Rectal smooth muscle tissue (tissue), 1 donor: ENCODE measurements around the gene ZNF492.
"Not testable (repeated sequence)": the region's sequence is repeated elsewhere in the genome, so short reads cannot be mapped to it uniquely, and the experiment has no call there.

Source experiments
- H3K27ac ChIP-seq: one replicate; pipeline ENCODE4 v1.7.0; 2013; ENCODE audit warnings: low read depth, low read length, inconsistent platforms
- H3K27me3 ChIP-seq: one replicate; pipeline ENCODE4 v1.7.0; 2013; ENCODE audit warnings: low read length; ENCODE audit not compliant: control insufficient read depth, insufficient read depth
- H3K36me3 ChIP-seq: one replicate; pipeline ENCODE4 v1.7.0; 2013; ENCODE audit warnings: low read length; ENCODE audit not compliant: control insufficient read depth, insufficient read depth
- H3K4me1 ChIP-seq: one replicate; pipeline ENCODE4 v1.7.0; 2013; ENCODE audit warnings: low read length; ENCODE audit not compliant: control insufficient read depth, insufficient read depth
- H3K4me3 ChIP-seq: one replicate; pipeline ENCODE4 v1.7.0; 2013; ENCODE audit warnings: low read length
- H3K9ac ChIP-seq: one replicate; pipeline ENCODE4 v1.7.0; 2013; ENCODE audit warnings: low read length

Gene ZNF492

DNA sequence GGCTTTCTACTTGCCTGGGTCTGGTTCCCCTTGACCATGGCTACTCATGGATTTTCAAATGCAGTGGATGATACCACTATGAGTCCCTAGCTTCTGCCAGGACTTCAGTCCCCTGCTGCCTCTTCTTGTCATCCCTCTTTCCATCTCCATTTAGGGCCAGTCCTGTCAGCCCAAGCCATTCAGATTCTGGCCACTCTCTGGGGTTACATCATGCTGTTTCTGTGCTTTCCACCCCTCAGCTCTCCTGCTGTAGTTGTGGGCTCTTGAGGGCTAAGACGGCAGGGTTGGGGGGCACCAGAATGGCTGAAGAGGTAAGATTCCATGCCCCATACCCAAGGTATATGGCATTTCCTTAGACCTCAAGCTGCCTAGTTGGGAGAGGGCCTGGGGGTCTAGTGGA, 13.2 kb upstream of the ZNF492 start:
- Histone ChIP-seq H3K4me3 (no peak overlapping the region), H3K9ac (no peak overlapping the region), H3K4me1 (no peaks in the 10 kb centered on the region), H3K36me3 (no peaks in the 10 kb centered on the region), H3K27ac (no peak overlapping the region), H3K27me3 (no peaks in the 10 kb centered on the region)

DNA sequence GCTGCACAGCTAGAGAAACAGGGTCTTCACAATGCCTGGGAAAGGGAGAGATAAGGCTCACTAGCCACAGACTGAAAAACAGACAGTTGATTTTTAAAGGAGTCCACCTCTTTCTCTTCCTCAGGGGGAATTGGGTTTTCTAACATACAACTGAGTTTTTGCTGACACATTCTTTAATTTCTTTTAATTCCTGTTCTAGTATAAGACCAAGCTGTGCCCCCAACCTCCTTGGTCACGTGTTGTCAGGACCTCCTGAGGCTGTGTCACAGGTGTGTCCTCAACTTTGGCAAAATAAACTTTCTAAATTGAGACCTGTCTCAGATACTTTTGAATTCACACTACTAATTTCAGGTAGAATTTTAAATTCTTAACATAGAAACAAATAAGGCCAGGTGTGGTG, 12.1 kb upstream of the ZNF492 start:
- Histone ChIP-seq H3K27ac (no peak overlapping the region), H3K4me3 (no peak overlapping the region), H3K27me3 (no peaks in the 10 kb centered on the region), H3K9ac (no peak overlapping the region), H3K36me3 (no peaks in the 10 kb centered on the region), H3K4me1 (no peaks in the 10 kb centered on the region)

DNA sequence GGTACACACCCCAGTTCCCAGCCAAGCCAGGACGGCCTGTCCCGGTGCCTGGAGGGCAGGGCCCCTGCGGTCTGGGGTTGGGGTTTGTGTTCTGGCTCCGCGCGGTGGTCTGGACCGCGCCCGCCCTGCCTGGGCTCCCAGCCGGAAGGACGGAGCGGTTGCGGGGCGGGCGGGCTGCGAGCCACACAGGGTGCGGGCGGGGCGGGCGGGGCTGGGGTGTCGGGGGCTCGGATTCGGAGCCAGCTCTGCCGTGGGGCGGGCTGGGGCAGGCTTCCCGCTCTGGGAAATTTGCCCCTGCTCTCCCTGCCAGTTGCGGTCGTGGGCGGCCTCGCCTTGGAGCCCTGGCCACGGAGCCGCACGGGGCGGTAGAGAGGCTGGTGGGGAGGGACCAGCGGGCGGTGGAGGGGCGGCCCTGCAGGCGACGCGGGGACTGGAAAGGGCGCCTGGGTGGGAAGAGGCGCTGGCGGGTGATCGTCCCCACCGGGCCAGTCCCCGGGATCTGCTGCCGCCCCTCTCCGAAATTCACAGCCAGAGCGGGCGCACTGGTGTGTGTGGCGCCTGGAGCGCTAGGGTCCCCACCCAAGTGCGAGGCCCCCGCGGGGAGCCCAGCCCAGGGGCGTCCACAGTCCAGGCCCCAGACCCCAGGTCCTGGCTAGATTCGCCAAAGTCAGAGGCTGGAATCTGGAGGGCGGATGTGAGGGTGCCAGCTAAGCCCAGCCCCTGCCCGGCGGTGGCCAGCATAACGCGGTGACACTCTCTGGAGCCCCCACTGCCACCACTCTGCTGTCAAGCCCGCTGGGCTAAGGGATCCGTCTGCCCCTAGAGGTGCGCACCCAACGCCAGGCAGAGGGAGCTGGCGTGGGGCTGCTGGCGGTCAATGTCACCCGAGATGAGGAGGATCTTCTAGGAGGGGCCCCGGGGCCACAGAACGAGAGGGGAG, 11.0 kb upstream of the ZNF492 start:
- Histone ChIP-seq H3K9ac (no peak overlapping the region), H3K36me3 (no peaks in the 10 kb centered on the region), H3K4me3 (peak overlapping the region; percentile 21), H3K4me1 (no peaks in the 10 kb centered on the region), H3K27me3 (no peaks in the 10 kb centered on the region), H3K27ac (no peak overlapping the region)

DNA sequence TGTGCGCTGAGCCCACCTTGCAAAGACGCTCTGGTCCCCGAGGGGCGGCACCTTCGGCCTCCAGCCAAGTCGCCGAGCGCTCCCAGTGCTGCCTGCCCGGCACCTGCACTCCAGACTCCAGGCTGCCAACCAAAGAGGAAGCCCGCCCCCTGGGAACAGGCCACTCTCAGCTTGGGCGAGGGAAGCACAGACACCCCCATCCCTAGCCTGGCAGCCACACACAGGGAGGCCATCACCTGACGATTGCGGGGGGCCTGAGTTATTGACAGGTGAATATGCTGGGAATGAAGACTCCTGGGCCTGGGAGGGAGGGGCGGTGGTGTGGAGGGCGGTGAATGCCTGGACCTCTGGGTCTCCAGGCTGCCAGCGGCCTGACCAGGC, 10.3 kb upstream of the ZNF492 start:
- H3K4me1 ChIP-seq, result no peaks in the 10 kb centered on the region
- no peaks in the 10 kb centered on the region for H3K36me3 ChIP-seq
- H3K27ac ChIP-seq, result no peak overlapping the region
- H3K4me3 ChIP-seq, result no peak overlapping the region
- no peak overlapping the region for H3K9ac ChIP-seq
- H3K27me3 ChIP-seq, result no peaks in the 10 kb centered on the region

DNA sequence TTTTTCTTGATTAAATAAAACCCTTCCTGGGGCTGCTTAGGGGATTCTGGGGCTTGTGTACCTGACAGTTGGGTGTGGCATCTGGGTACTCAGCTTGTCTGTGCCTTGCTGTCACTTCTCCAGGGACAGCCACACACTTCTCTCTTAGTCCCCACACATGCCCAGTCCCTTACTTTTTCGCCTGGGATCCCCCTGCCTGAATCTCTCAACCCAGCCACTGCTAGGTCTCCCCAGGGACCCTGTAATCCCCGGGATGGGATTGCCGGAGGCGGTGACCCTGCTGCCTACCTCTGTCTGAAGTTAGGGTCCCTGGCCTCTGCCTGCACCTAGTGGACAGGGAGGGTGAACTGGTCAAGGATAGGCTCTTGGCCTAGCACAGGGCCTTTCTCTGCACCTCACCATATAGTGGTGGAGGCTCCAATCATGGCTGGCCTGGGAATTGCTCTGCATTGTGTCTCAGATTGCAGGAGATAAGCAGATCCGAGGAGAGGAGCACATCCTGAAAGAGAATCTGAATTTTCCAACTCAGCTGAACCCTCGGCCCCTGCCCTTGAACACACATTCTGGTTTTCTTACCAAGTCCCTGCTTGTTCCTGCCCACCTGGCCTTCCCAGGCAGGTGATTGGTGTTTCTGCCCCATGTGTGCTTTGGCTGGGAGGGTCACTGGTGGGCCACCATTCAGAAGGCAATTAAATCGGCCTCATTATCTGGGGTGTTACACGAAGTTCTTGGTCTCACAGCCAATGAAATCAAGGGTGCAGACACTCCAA, 8.7 kb upstream of the ZNF492 start:
- Histone ChIP-seq H3K4me1 (no peaks in the 10 kb centered on the region), H3K27me3 (no peaks in the 10 kb centered on the region), H3K9ac (no peak overlapping the region), H3K27ac (no peak overlapping the region), H3K4me3 (no peak overlapping the region), H3K36me3 (no peaks in the 10 kb centered on the region)

DNA sequence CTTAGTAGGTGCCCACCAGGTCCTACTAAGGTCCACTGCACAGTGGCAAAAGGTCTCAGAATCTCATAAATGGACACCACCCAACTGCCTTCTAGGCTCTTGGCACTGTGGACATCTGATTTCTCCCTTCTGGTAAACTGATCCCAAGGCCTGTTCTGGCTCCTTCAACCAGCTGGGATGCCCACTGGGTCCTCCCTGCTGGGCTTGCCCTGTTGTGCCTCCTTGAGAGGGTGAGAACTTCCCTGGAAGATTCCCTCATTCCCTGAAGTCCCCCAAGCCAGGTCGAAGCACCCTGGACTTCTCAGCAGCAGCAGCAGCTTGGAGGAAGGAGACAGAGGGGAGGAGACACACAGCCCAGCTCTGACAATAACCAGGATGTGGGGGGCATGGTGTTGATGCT, 6.6 kb upstream of the ZNF492 start:
- Histone ChIP-seq H3K27me3 (no peaks in the 10 kb centered on the region), H3K9ac (no peak overlapping the region), H3K36me3 (no peaks in the 10 kb centered on the region), H3K27ac (no peak overlapping the region), H3K4me1 (no peaks in the 10 kb centered on the region), H3K4me3 (no peak overlapping the region)

DNA sequence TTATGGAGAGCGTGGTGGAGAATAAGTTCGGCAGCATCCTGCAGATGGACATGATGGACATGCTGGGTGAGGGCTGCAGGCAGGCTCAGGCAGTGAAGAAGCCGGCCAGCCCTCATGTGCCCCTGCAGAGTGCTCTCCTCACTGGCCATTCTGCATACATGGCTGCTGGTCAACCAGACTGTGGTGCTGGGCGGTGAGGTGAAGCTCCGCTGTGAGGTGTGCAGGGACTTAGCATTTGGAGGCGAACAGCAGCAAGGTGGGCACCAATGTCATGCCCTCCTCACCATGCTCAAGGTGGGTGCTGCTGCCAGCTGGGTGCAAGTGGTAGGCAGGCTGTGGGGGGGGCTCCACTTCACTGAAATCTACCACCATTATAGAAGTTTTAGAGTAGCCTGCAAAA, 5.7 kb upstream of the ZNF492 start:
- H3K9ac ChIP-seq, result no peak overlapping the region
- H3K4me1 ChIP-seq, result no peaks in the 10 kb centered on the region
- H3K27ac ChIP-seq, result no peak overlapping the region
- no peaks in the 10 kb centered on the region for H3K27me3 ChIP-seq
- H3K36me3 ChIP-seq, result no peaks in the 10 kb centered on the region
- no peak overlapping the region for H3K4me3 ChIP-seq

DNA sequence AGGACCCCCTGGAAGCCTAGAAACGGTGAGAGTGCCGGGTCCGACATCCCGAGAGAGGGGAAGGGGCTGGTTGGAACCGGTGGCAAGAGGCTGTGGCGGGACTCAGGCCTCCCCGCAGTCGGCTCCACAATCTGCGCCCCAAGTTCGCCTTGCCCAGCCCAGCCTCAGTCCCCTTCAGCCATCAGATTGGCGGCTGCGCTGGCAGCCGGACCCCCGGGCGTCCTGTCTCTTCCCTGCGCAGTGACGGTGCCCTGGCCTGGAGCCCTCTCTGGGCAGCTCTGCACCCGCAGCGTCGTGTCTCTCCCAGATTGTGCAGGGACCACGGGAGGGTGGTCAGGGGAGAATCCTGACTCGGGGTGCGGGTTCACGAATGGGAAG, 315 bp downstream of the ZNF492 start:
- no peaks in the 10 kb centered on the region for H3K36me3 ChIP-seq
- no peaks in the 10 kb centered on the region for H3K27me3 ChIP-seq
- no peak overlapping the region for H3K27ac ChIP-seq
- no peak overlapping the region for H3K9ac ChIP-seq
- peak overlapping the region; percentile 57 for H3K4me3 ChIP-seq
- no peaks in the 10 kb centered on the region for H3K4me1 ChIP-seq

DNA sequence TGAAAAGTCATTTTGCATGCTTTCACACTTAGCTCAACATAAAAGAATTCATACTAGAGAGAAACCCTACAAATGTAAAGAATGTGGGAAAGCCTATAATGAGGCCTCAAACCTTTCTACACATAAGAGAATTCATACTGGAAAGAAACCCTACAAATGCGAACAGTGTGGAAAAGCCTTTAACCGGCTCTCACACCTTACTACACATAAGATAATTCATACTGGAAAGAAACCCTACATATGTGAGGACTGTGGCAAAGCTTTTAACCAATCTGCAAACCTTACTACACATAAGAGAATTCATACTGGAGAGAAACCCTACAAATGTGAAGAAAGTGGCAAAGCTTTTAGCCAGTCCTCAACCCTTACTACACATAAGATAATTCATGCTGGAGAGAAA, 51.4 kb downstream of the ZNF492 start:
- not testable (repeated sequence) for H3K4me1 ChIP-seq, H3K9ac ChIP-seq, H3K36me3 ChIP-seq, H3K27ac ChIP-seq, H3K27me3 ChIP-seq, H3K4me3 ChIP-seq

DNA sequence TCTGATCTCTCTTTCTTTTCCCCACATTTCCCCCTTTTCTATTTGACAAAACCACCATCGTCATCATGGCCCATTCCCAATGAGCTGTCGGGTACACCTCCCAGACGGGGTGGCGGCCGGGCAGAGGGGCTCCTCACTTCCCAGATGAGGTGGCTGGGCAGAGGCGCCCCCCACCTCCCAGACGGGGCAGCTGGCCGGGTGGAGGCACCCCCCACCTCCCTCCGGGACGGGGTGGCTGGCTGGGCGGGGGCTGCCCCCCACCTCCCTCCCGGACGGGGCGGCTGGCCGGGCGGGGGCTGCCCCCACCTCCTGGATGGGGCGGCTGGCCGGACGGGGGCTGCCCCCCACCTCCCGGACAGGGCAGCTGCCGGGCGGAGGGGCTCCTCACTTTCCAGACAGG, 68.5 kb downstream of the ZNF492 start:
- not testable (repeated sequence) for H3K4me1 ChIP-seq, H3K27me3 ChIP-seq, H3K4me3 ChIP-seq, H3K27ac ChIP-seq, H3K36me3 ChIP-seq, H3K9ac ChIP-seq

DNA sequence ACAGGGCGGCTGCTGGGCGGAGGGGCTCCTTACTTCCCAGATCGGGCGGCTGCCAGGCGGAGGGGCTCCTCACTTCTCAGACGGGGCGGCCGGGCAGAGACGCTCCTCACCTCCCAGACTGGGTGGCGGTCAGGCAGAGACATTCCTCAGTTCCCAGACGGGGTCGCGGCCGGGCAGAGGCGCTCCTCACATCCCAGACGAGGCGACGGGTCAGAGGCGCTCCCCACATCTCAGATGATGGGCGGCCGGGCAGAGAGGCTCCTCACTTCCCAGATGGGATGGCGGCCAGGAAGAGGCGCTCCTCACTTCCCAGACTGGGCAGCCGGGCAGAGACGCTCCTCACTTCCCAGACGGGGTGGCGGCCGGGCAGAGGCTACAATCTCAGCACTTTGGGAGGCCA, 69.0 kb downstream of the ZNF492 start:
- H3K4me3 ChIP-seq, H3K4me1 ChIP-seq, H3K36me3 ChIP-seq, H3K27ac ChIP-seq, H3K9ac ChIP-seq, H3K27me3 ChIP-seq: not testable (repeated sequence)

DNA sequence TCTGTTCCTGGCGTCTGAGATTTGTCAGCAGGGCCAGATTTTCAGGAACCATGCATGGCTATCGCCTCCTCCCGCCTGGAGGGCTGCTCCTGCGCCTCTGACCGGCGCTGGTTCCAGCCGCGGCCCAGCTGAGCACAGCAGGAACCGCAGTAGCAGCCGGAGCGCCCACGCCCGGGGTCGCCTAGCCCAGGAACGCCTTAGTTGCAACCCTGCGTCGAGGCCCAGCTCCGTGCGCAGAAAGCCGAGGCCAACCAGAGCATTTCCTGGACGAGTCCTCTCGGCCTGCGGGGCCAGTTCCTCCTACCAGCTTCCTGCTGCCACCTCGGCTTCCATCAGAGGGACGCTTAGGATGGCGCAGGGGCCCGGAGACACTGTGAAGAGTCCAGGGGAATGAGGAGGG, 74.9 kb downstream of the ZNF492 start:
- H3K36me3 ChIP-seq, result no peaks in the 10 kb centered on the region
- H3K4me3 ChIP-seq, result no peak overlapping the region
- H3K27ac ChIP-seq, result no peak overlapping the region
- H3K4me1 ChIP-seq, result no peaks in the 10 kb centered on the region
- no peak overlapping the region for H3K9ac ChIP-seq
- no peaks in the 10 kb centered on the region for H3K27me3 ChIP-seq
